Measurements from ENCODE around the gene CCNT1. TPM values are rescaled to one million over a fixed set of nuclear protein-coding genes. Genes with fewer than 3 reads are reported as not detected.

The CCNT1 gene
- polyA plus RNA-seq, 1 donor from 2014 or later = 28.2 TPM

GRCh38 chr12:48764521-48764920, 48.0 kb upstream of the CCNT1 start:
- Histone ChIP-seq H4K20me1 (ENCODE audit: insufficient read depth) (no peaks in the 10 kb centered on the region), H3K27me3 (ENCODE audit: insufficient read depth, low read depth, low read length) (no peaks in the 10 kb centered on the region), H2AFZ (ENCODE audit: low read depth, low read length) (no peak overlapping the region), H3K79me2 (replicated peaks; ENCODE audit: insufficient read depth, low read length) (no peaks in the 10 kb centered on the region), H3K4me3 (ENCODE audit: low read length) (no peak overlapping the region), H3K9me3 (ENCODE audit: low read length) (no peaks in the 10 kb centered on the region), H3K4me2 (ENCODE audit: low read length) (no peak overlapping the region), H3K9me2 (ENCODE audit: insufficient read depth, low read length) (no peaks in the 10 kb centered on the region), H3K36me3 (ENCODE audit: insufficient read depth, low read length) (peaks cover 9% of the 10 kb centered on the region), H3K9ac (ENCODE audit: low read length) (no peak overlapping the region), H3K27ac (ENCODE audit: low read length) (no peak overlapping the region), H3F3A (ENCODE audit: insufficient read depth, low read length, poor library complexity, severe bottlenecking) (no peaks in the 10 kb centered on the region)
- TF ChIP-seq EP300 (conservative IDR thresholded peaks at IDR 0.05; ENCODE audit: poor library complexity, severe bottlenecking) (no peak), SMC3 (conservative IDR thresholded peaks at IDR 0.05; ENCODE audit: poor library complexity) (no peak), EZH2 (IDR thresholded peaks at IDR 0.05; ENCODE audit: borderline replicate concordance, insufficient read depth, low read length, poor library complexity, severe bottlenecking) (no peak), TAF1 (IDR thresholded peaks at IDR 0.05; ENCODE audit: low read depth) (no peak), POLR2AphosphoS5 (IDR thresholded peaks at IDR 0.05) (no peak), MXI1 (conservative IDR thresholded peaks at IDR 0.05; ENCODE audit: poor library complexity, severe bottlenecking) (no peak), CTCF (IDR thresholded peaks at IDR 0.05; ENCODE audit: poor library complexity, severe bottlenecking) (no peak)

- no peak overlapping the region for H2AFZ ChIP-seq (ENCODE audit: low read depth, low read length)
- no peaks in the 10 kb centered on the region for H3K27me3 ChIP-seq (ENCODE audit: insufficient read depth, low read depth, low read length)
- TF ChIP-seq RAD21 (conservative IDR thresholded peaks at IDR 0.05) = no peak
- TF ChIP-seq POLR2AphosphoS5 (IDR thresholded peaks at IDR 0.05) = no peak
- TF ChIP-seq EP300 (conservative IDR thresholded peaks at IDR 0.05; ENCODE audit: poor library complexity, severe bottlenecking) = no peak
- TF ChIP-seq CTCF (IDR thresholded peaks at IDR 0.05; ENCODE audit: poor library complexity, severe bottlenecking) = no peak
- no peak for TF ChIP-seq EZH2 (IDR thresholded peaks at IDR 0.05; ENCODE audit: borderline replicate concordance, insufficient read depth, low read length, poor library complexity, severe bottlenecking)
- TF ChIP-seq MXI1 (conservative IDR thresholded peaks at IDR 0.05; ENCODE audit: poor library complexity, severe bottlenecking) = no peak
- TF ChIP-seq REST (IDR thresholded peaks at IDR 0.05; ENCODE audit: borderline replicate concordance) = no peak
- TF ChIP-seq TAF1 (IDR thresholded peaks at IDR 0.05; ENCODE audit: low read depth) = no peak
- no peak for TF ChIP-seq SMC3 (conservative IDR thresholded peaks at IDR 0.05; ENCODE audit: poor library complexity)
- H3K4me2 ChIP-seq (ENCODE audit: low read length) = no peak overlapping the region
- H3K27ac ChIP-seq (ENCODE audit: low read length) = no peak overlapping the region
- H4K20me1 ChIP-seq (ENCODE audit: insufficient read depth) = no peaks in the 10 kb centered on the region
- H3K9me3 ChIP-seq (ENCODE audit: low read length) = no peaks in the 10 kb centered on the region
- H3K9me2 ChIP-seq (ENCODE audit: insufficient read depth, low read length) = no peaks in the 10 kb centered on the region
- H3K79me2 ChIP-seq (replicated peaks; ENCODE audit: insufficient read depth, low read length) = no peaks in the 10 kb centered on the region
- H3K36me3 ChIP-seq (ENCODE audit: insufficient read depth, low read length) = no peaks in the 10 kb centered on the region
- no peak overlapping the region for H3K9ac ChIP-seq (ENCODE audit: low read length)
- H3K4me3 ChIP-seq (ENCODE audit: low read length) = no peak overlapping the region
- no peaks in the 10 kb centered on the region for H3F3A ChIP-seq (ENCODE audit: insufficient read depth, low read length, poor library complexity, severe bottlenecking)
Measured at GRCh38 chr12:48758737-48759136, 42.2 kb upstream of the CCNT1 start.
